Urothelium cell line (cell line): ENCODE data around the gene DNMT3B.

Source experiments
- DNase-seq: peaks from one replicate; pipeline ENCODE4 v3.0.0; 2011; ENCODE audit warnings: low spot score, mixed read lengths
- FAIRE-seq: peaks from 2 replicates; lab custom pipeline; 2011; peaks lifted over from hg19 to GRCh38; lab: Jason Lieb, UNC

Gene DNMT3B

DNA sequence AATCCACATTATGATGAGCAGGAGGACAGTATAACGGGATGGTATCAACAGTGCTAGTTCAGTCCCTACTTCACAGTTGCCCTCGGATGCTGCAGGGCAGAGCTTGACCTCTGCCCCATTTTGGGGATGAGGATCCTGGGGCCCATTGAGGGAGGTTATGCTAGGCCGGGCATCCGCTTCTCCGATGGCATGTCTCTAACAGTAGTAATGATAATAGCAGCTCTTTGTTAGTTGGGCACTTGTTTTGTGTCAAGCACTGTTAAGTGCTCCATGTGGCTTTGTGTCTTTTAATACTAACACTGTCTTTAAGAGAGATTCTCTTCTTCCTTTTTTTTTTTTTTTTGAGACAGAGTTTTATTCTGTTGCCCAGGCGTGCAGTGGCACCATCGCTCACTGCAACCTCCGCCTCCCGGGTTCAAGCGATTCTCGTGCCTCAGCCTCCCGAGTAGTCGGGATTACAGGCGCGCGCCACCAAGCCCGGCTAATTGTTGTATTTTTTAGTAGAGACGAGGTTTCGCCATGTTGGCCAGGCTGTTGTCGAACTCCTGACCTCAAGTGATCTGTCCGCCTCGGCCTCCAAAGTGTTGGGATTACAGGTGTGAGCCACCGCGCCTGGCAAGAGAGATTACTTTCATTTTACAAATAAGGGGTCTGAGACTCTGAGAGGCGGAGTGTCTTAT, 58.7 kb downstream of the DNMT3B start:
- DNase-seq (no peak), FAIRE-seq (no peak)

DNA sequence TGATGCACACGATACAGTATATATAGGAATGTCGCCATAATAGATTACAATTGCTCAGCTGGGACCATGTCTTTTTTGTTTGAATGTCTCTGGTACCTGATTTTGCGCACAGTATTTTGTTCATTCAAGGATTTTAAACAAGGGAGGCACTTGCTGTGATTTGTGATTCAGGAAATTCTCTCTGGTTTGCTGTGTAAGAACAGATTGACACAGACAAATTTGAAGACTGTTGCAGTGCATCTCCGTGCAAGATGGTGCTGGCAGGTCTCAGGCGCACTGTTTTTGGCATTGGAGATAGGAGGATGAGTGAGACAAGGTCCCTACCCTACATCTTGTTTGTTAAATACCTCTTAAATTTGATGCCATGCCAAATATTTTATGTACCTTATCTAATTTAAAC, 60.0 kb downstream of the DNMT3B start:
- DNase-seq (no peak), FAIRE-seq (no peak)

DNA sequence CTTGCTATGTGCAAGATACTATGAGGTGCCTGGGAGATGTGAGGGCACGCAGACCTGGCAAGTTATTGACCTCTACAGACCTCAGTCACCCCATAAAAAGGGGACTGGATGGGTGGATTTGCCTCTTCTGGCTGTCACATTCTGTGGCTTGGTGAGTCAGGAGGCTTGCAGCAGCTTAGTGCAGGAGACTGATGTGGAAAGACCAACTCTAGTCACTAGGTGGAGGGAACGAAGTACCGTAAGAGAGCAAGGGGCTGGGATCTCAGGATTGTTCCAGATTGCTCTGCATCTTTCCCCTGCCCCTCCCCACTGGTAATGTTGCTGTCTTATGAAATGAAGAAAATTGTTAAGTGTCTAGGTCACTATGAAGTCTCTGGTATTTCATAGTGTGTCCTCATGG, 60.9 kb downstream of the DNMT3B start:
- DNase-seq (no peak), FAIRE-seq (no peak)

DNA sequence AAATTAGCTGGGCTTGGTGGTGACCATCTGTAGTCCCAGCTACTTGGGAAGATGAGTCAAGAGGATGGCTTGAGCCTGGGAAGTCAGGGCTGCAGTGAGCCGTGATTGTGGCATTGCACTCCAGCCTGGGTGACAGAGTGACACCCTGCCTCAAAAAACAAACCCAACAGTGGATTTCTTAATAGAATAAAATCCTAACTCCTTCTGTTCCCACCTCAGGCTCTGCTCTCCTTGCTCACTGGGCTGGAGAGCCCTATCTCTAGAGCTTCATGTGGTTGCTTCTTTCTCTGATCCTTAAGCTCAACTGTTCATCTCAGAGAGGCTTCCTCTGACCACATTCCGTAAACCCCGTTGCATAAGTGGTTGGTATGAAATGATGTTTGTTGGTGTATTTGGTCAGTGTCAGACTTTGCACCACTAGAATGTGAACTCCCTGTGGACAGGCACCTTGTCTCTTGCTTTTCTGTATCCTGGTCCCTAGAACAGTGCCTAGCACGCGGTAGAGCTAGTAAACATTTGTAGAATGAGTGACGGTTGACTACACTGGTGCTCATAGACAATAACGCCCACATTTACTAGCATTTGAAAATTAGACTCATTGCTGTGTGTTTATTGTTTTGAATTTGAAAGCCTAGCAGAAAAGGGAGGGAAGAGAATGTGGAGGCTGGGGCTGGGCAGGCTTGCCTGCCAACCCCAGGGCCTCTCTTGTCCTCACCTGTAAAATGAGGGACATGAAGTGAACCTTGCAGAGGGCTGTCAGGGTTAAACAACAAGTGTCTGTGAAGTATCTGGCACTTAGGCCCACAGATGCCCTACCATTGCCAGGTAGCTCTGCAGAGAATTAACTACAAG, 61.8 kb downstream of the DNMT3B start:
- FAIRE-seq: no peak

DNA sequence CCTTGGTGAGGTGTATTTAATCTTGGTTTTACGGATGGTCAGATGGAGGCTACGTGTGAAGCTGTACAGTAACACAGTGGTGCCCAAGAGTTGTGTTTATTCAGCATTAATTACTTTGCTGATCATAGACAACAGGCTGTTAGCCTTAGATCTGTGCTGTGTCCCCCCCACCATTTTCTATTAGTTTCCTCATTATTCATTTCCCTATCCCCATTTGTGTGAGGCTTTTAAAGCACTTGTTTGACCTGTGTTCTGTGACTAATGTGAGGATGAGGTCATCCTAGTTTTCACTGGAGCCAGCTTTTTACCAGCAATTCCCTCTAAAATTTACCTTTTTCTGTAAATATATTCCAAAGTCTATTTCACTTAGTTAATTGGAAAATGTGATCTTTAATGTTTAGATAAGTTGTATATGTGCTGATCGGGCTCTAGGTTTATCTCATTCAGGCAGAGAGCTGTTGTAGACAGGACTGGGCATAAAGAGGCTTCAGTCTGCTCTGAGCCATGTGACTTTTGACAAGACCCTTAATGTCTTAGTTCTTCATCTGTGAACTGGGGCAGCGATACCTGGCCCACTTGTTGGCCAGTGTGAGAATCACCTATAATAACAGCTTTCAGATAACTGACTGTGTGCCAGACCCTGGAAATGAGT, 66.0 kb downstream of the DNMT3B start:
- no peak for FAIRE-seq
- no peak for DNase-seq

More for the DNA sequence above, 61.8 kb downstream of the DNMT3B start:
- no peak for DNase-seq

DNA sequence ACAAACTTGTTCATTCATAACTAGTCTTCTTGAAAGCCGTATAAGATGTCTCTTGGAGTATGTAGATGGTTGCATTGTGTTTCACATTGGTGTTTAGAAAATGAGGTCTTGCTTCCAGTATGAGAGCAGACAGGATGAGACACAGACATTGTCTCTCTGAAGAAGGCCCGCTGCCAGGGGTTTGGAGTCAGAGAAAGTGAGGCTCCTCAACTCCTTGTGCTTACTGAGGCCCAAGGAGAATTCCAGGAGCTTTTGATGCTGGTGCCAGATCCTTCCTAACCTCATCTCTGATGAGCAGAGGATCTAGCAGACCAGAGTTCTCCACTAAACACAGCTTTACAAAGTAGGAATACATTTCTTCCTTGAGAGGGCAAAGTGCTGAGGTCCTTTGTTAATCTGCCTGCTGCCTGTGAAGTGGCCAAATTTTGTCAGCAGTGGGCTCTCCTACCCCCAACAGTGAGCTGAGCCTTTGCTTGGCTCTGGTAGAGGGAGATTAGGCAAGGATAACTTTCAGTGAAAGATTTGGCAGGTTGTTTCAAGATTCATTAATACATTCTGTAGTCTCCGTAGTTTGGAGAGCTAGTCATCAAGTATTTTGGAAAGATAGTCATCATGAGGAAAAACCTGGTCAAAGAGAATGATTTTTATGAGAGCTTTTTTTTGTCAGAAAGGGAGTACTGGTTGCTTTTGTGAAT, 67.3 kb downstream of the DNMT3B start:
- no peak for FAIRE-seq
- no peak for DNase-seq

DNA sequence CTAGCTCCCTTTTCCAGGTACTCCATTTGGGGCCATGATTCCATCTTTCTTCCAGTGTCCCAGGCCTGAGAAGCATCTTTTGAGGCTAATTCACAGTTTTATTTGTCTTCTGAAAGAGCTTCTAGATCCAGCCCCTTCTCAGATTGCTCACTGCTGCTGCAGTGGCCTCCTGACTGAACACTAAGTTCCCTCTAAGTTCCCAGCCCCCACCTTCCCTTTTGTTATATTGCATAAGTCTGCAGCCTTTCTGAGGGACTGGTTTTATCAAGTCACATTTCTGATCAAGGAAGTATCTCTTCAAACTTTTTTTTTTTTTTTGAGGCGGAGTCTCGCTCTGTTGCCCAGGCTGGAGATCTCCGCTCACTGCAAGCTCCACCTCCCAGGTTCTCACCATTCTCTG, 68.3 kb downstream of the DNMT3B start:
- FAIRE-seq (no peak), DNase-seq (no peak)

DNA sequence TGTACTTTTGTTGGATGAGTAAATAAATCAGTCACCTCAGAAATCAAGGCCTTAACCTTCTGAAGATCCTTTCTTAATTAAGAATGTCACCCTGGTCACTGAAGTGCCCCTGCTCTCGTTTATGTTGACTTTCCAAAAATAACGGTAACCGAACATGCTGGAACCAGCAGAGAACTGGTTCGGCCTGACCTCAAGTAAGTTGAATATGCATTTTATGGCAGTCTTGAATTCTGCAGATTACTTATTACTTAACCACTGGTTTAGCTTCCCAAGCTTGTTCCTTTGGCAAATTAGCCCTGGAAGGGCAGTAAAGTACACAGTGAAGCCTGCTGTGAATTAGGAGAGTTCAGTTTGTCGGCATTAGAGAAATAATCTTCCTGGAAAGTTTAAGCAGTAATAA, 69.8 kb downstream of the DNMT3B start:
- DNase-seq (no peak), FAIRE-seq (no peak)

DNA sequence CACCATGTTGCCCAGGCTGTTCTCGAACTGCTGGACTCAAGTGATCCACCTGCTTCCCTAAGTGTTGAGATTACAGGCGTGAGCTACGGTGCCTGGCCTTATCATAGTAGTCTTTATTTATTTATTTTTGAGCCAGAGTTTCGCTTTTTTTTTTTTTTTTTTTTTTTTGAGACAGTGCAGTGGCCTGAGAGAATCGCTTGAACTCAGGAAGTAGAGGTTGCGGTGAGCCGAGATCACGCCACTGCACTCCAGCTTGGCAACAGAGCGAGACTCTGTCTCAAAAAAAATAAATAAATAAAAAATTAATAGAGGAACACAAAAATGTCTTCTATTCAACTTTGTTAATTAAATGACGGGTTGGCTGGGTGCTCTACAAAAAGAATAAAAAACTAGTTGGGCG, 70.5 kb downstream of the DNMT3B start:
- DNase-seq (no peak), FAIRE-seq (no peak)

DNA sequence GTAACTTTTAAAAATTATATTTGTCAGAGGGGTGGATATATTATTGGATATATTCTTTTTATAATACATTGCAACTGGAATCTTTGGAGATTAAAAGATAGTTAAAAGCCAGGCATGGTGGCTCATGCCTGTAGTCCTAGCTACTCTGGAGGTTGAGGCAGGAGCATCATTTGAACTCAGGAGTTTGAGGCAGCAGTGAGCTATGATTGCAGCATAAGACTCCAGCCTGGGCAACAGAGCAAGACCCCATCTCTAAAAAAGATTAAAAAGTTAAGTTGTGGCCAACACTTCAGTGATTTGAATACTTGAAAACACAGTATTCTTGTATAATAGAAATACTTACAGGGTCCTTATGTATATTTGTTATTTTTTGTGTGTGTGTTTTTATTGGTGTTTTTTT, 72.8 kb downstream of the DNMT3B start:
- DNase-seq (no peak), FAIRE-seq (no peak)

DNA sequence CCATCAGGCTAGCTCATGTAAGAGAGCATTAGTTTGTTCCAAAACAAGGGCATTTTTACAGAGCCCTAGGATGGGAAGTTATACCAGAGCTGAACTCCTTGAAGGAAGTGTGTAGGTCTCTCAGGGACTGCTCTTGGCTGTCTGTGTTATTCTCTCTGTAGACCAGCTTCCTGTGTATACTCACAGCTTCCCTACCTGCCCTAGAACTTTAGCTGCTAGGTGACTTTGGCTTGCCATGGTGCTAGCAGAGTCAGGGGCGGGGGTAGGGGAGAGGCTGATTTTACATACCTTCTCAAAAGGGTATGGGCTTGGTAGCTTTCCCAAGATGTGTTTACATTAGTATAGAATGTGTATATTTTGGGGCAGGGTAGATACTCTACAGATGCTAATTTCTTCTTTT, 75.0 kb downstream of the DNMT3B start:
- no peak for DNase-seq
- no peak for FAIRE-seq

DNA sequence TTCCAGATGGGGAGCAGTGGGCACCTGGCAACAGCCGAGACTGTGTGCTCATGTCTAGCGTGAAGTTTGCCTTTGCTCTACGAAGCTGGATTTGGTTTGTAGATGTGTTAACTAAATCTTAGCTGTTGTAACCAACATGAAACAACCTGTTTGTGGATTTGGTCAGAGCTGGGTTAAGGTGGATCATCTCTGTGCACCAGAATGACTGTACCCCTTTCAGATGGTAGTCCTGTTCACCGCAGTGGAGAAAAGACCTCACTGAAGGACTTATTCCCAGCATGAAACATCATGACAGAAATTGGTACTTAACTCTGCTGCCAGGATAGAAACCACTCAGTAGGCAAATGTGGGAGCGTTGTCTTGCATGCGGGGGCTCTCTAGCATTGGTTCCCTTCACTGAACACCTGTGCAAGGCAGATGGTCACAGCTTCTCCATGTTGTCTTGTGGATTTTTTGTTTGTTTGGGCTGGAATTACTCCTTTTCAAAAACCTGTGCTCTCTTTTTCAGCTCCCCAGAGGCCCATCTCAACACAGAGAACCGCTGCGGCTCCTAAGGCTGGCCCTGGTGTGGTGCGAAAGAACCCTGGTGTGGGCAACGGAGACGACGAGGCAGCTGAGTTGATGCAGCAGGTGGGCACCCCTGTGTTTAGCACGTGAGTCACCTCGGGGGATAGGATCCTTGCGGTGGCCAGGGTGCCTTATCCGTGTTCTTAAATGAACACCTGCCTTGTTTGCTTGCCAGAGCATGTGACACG, 77.2 kb downstream of the DNMT3B start:
- FAIRE-seq: peak; percentile 71
- DNase-seq: no peak

DNA sequence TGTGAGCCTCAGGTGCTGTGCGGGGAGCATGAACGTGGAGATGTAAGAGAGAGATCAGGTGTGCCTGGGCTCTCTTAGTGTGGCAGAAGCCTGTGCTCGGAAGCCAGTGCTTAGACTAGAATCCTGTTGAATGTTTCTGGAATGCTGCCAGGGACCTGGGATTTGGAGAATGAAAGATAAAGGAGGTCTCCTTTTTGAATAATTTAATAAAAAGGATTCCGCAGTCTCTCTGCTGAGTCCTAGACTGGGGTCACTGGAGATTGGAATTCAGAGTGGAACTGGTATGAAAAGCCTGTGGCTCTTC, 77.7 kb downstream of the DNMT3B start:
- FAIRE-seq: no peak

DNA sequence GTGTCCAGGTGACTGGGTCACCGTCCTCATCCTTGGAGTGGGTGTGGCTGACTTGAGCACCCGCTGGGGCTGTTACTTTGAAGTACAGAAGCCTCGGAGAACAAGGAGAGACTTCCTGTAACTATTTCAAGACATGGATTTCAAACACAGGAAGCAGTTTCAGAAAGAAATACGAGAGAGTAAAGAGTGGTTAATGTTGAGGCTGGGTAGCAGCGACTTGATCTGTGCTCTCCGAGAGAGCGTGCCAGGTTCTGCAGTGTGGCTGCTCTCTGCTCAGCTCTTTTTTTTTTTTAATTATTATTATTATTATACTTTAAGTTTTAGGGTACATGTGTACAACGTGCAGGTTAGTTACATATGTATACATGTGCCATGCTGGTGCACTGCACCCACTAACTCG, 79.0 kb downstream of the DNMT3B start:
- no peak for FAIRE-seq
- DNase-seq: no peak

More for the DNA sequence above, 77.7 kb downstream of the DNMT3B start:
- no peak for DNase-seq

DNA sequence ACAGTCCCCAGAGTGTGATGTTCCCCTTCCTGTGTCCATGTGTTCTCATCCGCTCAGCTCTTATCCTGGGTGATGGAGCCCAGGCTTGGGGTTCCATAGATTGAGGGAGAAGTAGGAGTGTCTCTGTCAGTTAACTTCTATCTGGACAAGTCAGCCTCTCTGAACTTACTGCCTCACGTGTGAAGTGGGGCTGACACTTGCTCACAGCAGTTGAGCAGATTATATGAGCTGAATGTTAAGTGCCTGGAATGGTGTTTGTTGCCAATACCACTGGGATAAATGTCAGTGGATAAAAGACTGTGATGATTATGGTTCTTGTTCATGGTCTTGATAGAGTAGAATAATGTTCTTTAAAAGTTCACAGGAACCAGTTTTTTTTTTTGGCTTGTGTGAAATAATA, 79.4 kb downstream of the DNMT3B start:
- DNase-seq: no peak
- no peak for FAIRE-seq

DNA sequence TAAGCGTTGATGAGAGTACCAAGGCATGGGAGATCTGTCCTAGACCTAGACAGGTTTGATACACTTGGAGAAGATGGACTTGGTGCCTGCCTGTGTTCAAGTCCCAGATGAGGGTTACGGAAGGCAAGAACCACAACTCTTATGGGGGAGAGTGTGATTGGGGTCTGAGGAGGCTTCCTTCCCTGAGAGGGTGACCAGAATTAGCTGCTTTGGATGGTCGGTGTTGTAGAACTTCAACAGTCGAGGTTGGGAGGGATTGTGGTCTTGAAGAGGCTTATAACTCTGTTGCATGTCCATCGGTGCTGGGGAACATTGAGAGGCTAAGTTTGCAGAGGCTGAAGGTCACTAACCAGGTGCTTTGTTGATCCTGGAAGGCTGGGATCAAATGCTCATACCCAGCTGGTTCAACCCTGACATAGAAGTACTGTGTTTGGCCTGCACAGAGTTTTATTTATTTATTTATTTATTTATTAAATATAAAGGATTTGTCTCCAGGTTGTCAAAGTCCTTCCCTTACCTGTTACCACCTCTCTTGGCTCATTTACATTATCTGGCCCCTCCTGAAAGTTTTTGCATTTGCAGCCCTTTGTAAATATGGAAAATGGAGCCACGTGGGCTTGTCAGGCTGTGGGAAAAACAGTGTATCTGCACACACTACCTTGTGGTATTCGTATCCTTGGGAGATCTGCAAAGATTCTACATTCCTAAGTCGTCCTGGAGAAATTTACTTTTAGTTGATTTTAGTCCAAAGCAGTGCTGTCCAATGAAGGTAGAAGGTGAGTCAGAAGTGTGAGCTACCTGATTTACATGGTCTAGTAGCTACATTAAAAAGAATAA, 80.7 kb downstream of the DNMT3B start:
- no peak for DNase-seq
- FAIRE-seq: no peak

DNA sequence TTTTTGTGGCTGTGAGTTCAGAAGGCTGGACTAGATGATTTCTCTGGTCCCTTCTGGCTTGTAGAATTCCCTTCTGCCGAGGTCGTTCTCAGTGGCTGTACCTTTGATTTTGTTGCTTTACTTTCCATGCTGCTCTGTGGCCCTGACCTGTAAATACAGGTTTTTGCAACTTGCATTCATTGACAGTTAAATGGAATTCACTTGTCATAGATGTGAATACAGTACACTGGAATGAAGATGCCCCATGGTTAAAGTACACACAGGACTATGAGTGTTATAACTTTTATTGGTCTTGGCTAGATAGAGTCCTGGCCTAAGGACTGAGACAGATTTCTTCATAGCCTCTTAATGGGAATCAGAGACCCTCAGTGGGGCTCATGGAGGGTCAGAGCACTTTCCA, 83.6 kb downstream of the DNMT3B start:
- DNase-seq: no peak
- no peak for FAIRE-seq

DNA sequence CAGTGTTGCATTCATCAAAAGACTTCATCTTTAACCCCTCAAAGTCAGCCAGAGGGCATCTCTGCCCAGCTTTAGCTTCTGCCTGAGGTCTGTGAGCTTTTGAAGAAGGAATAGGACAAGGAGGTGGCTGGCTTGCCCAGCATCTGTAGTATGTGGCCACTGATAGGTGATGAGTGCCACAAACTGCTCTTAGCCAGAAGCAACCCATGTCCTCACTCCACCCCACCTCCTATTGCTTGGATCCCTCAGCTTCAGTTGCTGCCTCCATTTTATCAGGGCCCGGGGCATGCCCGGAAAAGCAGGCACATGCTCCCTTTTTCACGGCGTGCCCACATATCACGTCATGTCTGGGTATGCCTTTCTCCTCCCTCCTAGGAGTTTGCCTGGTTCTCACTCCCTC, 84.7 kb downstream of the DNMT3B start:
- FAIRE-seq: no peak
- DNase-seq: no peak

DNA sequence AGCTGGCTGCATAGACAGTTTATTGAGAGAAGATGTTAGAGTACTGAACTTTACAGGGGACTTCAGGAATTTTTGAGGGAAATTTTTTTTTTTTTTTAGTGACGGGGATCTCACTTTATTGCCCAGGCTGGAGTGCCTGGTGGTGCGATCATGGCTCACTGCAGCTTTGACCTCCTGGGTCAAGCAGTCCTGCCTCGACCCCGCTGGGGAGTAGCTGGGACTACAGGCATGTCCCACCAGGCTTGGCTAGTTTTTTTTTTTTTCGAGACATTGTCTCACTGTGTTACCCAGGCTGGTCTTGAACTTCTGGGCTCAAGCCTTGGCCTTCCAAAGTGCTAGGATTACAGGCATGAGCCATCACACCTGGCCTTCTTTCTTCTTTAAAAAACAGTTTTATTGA, 85.8 kb downstream of the DNMT3B start:
- FAIRE-seq (no peak), DNase-seq (no peak)

DNA sequence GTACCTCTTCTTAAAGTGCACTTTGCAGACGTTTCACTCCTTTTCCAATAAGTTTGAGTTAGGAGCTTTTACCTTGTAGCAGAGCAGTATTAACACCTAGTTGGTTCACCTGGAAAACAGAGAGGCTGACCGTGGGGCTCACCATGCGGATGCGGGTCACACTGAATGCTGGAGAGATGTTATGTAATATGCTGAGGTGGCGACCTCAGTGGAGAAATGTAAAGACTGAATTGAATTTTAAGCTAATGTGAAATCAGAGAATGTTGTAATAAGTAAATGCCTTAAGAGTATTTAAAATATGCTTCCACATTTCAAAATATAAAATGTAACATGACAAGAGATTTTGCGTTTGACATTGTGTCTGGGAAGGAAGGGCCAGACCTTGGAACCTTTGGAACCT, 86.7 kb downstream of the DNMT3B start:
- DNase-seq (no peak), FAIRE-seq (no peak)
